CD4-positive, alpha-beta memory T cell (primary cell): ENCODE measurements around the gene BCR. TPM values are rescaled to one million over a fixed set of nuclear protein-coding genes. Genes with fewer than 3 reads are reported as not detected.

ENCODE experiments used
- CTCF ChIA-PET: fragments of 350-600 bp; sonication (Branson Sonifier 250); formaldehyde crosslinking; loops from one replicate; lab custom pipeline; 2021; ENCODE audit warnings: inconsistent platforms; ENCODE audit not compliant: partially characterized antibody; lab: Charles Lee
- POLR2A ChIA-PET: fragments of 350-600 bp; sonication (Branson Sonifier 250); formaldehyde crosslinking; loops from one replicate; lab custom pipeline; 2021; ENCODE audit not compliant: partially characterized antibody; lab: Charles Lee
- DNase-seq, 5 donors: peaks; one replicate each; pipeline versions ENCODE4 v3.0.0 to v3.0.0-alpha.2; 2020 to 2022; ENCODE audit warnings: mixed read lengths in 1 of 5
- H3K27ac ChIP-seq: one replicate; pipeline ENCODE4 v1.7.0; 2013; ENCODE audit warnings: low read depth, low read length
- H3K27me3 ChIP-seq: 2 replicates; pipeline ENCODE4 v1.7.0; 2013; ENCODE audit warnings: mild to moderate bottlenecking, low read length, moderate library complexity; ENCODE audit not compliant: insufficient read depth
- H3K36me3 ChIP-seq: 2 replicates; pipeline ENCODE4 v1.7.0; 2013; ENCODE audit warnings: mild to moderate bottlenecking, low read length, moderate library complexity; ENCODE audit not compliant: insufficient read depth
- H3K4me1 ChIP-seq: 2 replicates; pipeline ENCODE4 v1.7.0; 2013; ENCODE audit warnings: mild to moderate bottlenecking, low read length, moderate library complexity; ENCODE audit not compliant: insufficient read depth
- H3K4me3 ChIP-seq, 2 donors: one replicate each; pipeline ENCODE4 v1.7.0; 2013; ENCODE audit warnings: low read length in 2 of 2, mild to moderate bottlenecking in 1 of 2
- H3K9me3 ChIP-seq, 2 donors: one replicate each; pipeline ENCODE4 v1.7.0; 2013; ENCODE audit warnings: low read length in 2 of 2, control low read depth in 1 of 2; ENCODE audit not compliant: control insufficient read depth in 1 of 2
- H3K27ac Mint-ChIP-seq, 7 donors: one replicate each; pipeline ENCODE4 v1.8.0; 2020 to 2021; ENCODE audit warnings: mixed read lengths in 7 of 7, mild to moderate bottlenecking in 6 of 7, inconsistent platforms in 3 of 7, moderate library complexity in 3 of 7
- H3K27me3 Mint-ChIP-seq, 2 donors: one replicate each; pipeline ENCODE4 v1.8.0; 2020 to 2021; ENCODE audit warnings: mixed read lengths in 2 of 2
- H3K36me3 Mint-ChIP-seq, 2 donors: one replicate each; pipeline ENCODE4 v1.8.0; 2020 to 2021; ENCODE audit warnings: mixed read lengths in 2 of 2, inconsistent platforms in 1 of 2, mild to moderate bottlenecking in 1 of 2
- H3K4me1 Mint-ChIP-seq, 4 donors: one replicate each; pipeline ENCODE4 v1.8.0; 2020 to 2021; ENCODE audit warnings: mixed read lengths in 4 of 4, mild to moderate bottlenecking in 1 of 4
- H3K4me3 Mint-ChIP-seq, 8 donors: one replicate each; pipeline ENCODE4 v1.8.0; 2020 to 2021; ENCODE audit warnings: mixed read lengths in 8 of 8, mild to moderate bottlenecking in 7 of 8, moderate library complexity in 6 of 8, inconsistent platforms in 3 of 8
- H3K9me3 Mint-ChIP-seq, 8 donors: one replicate each; pipeline ENCODE4 v1.8.0; 2020 to 2021; ENCODE audit warnings: mixed read lengths in 8 of 8, mild to moderate bottlenecking in 5 of 8, inconsistent platforms in 3 of 8, moderate library complexity in 1 of 8
- intact Hi-C: fragments of 100-400 bp; cut with micrococcal nuclease; formaldehyde crosslinking; loops from one replicate; pipeline ENCODE4 v1.15.1; 2023
- polyA plus RNA-seq, 2 donors: library from polyadenylated mRNA; unstranded; fragments of 300-500 nt; fragmentation: Illumina TruSeq; gene quantifications; one replicate each; pipeline ENCODE4 v1.2.3, GENCODE V29; 2021
- total RNA-seq, 2 experiments: library from RNA; stranded (reverse); gene quantifications; one replicate each; pipeline ENCODE4 v1.2.3, GENCODE V29; 2021

Gene BCR
- total and polyA plus RNA-seq, 4 experiments from 2014 or later, result 3.3 to 75.6 (median 51.2) TPM

GRCh38 chr22:23282986-23283385, 102.7 kb downstream of the BCR start:
- H3K36me3 ChIP-seq, result peaks cover 42% of the 10 kb centered on the region
- H3K4me3 ChIP-seq, result no peak overlapping the region
- no peaks in the 10 kb centered on the region for H3K27me3 Mint-ChIP-seq
- H3K4me3 Mint-ChIP-seq, result no peak overlapping the region
- no peaks in the 10 kb centered on the region for H3K9me3 ChIP-seq
- intact Hi-C loops, result loop anchor here (1.0 to 10.0 kb wide), 3 partner anchors 41 to 105 kb away; no protein-coding TSS in a partner anchor
- H3K9me3 Mint-ChIP-seq, result no peaks in the 10 kb centered on the region
- peaks cover 6 to 38% (median 14%) of the 10 kb centered on the region in 4 donors for H3K4me1 Mint-ChIP-seq
- CTCF ChIA-PET, result interaction anchor here (1.5 to 16.7 kb wide), 7 partner anchors 7 to 323 kb away, joined by 4 to 423 read pairs (median 8); partner anchors contain the start of gene BCR
- no peaks in the 10 kb centered on the region for H3K27me3 ChIP-seq
- H3K36me3 Mint-ChIP-seq, result peaks cover 0 to 43% of the 10 kb centered on the region in 2 donors
- no peak overlapping the region for H3K27ac Mint-ChIP-seq
- no peak overlapping the region for H3K27ac ChIP-seq
- peaks cover 11% of the 10 kb centered on the region for H3K4me1 ChIP-seq
- DNase-seq, result no peak
- POLR2A ChIA-PET, result interaction anchor here (1.6 kb wide), 1 partner anchor 103 kb away, joined by 24 read pairs; the partner anchor contains the start of gene BCR

GRCh38 chr22:23283591-23284503, 103.5 kb downstream of the BCR start:
- Histone ChIP-seq H3K9me3 (no peaks in the 10 kb centered on the region), H3K4me3 (no peak overlapping the region), H3K36me3 (peaks cover 41% of the 10 kb centered on the region), H3K4me1 (peaks cover 11% of the 10 kb centered on the region), H3K27ac (no peak overlapping the region), H3K27me3 (no peaks in the 10 kb centered on the region)
- intact Hi-C loops, result loop anchor here (5.0 to 10.0 kb wide), 2 partner anchors 42 to 101 kb away; no protein-coding TSS in a partner anchor
- Mint-ChIP-seq H3K27me3 (no peaks in the 10 kb centered on the region), H3K36me3 (peaks cover 0 to 48% of the 10 kb centered on the region in 2 donors), H3K9me3 (no peaks in the 10 kb centered on the region), H3K4me3 (no peak overlapping the region), H3K27ac (peak overlapping the region in 2 of 7 donors; percentile 18 to 43), H3K4me1 (peaks cover 6 to 31% (median 13%) of the 10 kb centered on the region in 4 donors)
- CTCF ChIA-PET, result interaction anchor here (1.1 to 16.7 kb wide), 2 partner anchors 10 to 107 kb away, joined by 3 to 423 read pairs; partner anchors contain the start of gene BCR
- POLR2A ChIA-PET, result no interaction called here
- no peak for DNase-seq

GRCh38 chr22:23284504-23285033, 104.3 kb downstream of the BCR start:
- peaks cover 48% of the 10 kb centered on the region for H3K36me3 ChIP-seq
- ChIA-PET CTCF (interaction anchor here (1.1 to 16.7 kb wide), 2 partner anchors 9 to 107 kb away, joined by 3 to 423 read pairs; partner anchors contain the start of gene BCR), POLR2A (no interaction called here)
- no peaks in the 10 kb centered on the region for H3K27me3 ChIP-seq
- Mint-ChIP-seq H3K27ac (peak overlapping the region in 2 of 7 donors; percentile 18 to 43), H3K4me1 (peaks cover 3 to 23% (median 7%) of the 10 kb centered on the region in 4 donors), H3K4me3 (no peak overlapping the region), H3K9me3 (no peaks in the 10 kb centered on the region), H3K27me3 (no peaks in the 10 kb centered on the region), H3K36me3 (peaks cover 4 to 51% of the 10 kb centered on the region in 2 donors)
- peaks cover 11% of the 10 kb centered on the region for H3K4me1 ChIP-seq
- H3K27ac ChIP-seq, result no peak overlapping the region
- no peaks in the 10 kb centered on the region for H3K9me3 ChIP-seq
- DNase-seq, result no peak
- intact Hi-C loops, result loop anchor here (5.0 to 10.0 kb wide), 2 partner anchors 42 to 100 kb away; no protein-coding TSS in a partner anchor
- H3K4me3 ChIP-seq, result no peak overlapping the region

- H3K9me3 Mint-ChIP-seq, result no peaks in the 10 kb centered on the region
- ChIA-PET CTCF (interaction anchor here (1.1 to 16.7 kb wide), 4 partner anchors 20 to 328 kb away, joined by 3 to 423 read pairs (median 4); partner anchors contain the start of gene BCR), POLR2A (no interaction called here)
- intact Hi-C loops, result loop anchor here (10.0 kb wide), 1 partner anchor 100 kb away; no protein-coding TSS in a partner anchor
- H3K36me3 Mint-ChIP-seq, result peaks cover 11 to 54% of the 10 kb centered on the region in 2 donors
- H3K27ac Mint-ChIP-seq, result peak overlapping the region in 1 of 7 donors; percentile 7
- Histone ChIP-seq H3K27me3 (no peaks in the 10 kb centered on the region), H3K9me3 (no peaks in the 10 kb centered on the region), H3K36me3 (peaks cover 52% of the 10 kb centered on the region), H3K4me1 (peaks cover 11% of the 10 kb centered on the region), H3K4me3 (no peak overlapping the region), H3K27ac (no peak overlapping the region)
- H3K4me3 Mint-ChIP-seq, result no peak overlapping the region
- peaks cover 3 to 18% (median 5%) of the 10 kb centered on the region in 4 donors for H3K4me1 Mint-ChIP-seq
- H3K27me3 Mint-ChIP-seq, result no peaks in the 10 kb centered on the region
- no peak for DNase-seq
These were observed 104.9 kb downstream of the BCR start for GRCh38 chr22:23285236-23285635.

GRCh38 chr22:23285734-23286133, 105.4 kb downstream of the BCR start:
- Histone ChIP-seq H3K9me3 (no peaks in the 10 kb centered on the region), H3K36me3 (peaks cover 54% of the 10 kb centered on the region), H3K27ac (no peak overlapping the region), H3K4me1 (peaks cover 11% of the 10 kb centered on the region), H3K27me3 (no peaks in the 10 kb centered on the region), H3K4me3 (no peak overlapping the region)
- Mint-ChIP-seq H3K4me1 (peaks cover 2 to 13% (median 5%) of the 10 kb centered on the region in 4 donors), H3K36me3 (peaks cover 14 to 54% of the 10 kb centered on the region in 2 donors), H3K27me3 (no peaks in the 10 kb centered on the region), H3K9me3 (no peaks in the 10 kb centered on the region), H3K27ac (peak overlapping the region in 1 of 7 donors; percentile 64), H3K4me3 (no peak overlapping the region)
- POLR2A ChIA-PET, result no interaction called here
- intact Hi-C loops, result loop anchor here (10.0 kb wide), 1 partner anchor 99 kb away; no protein-coding TSS in a partner anchor
- CTCF ChIA-PET, result interaction anchor here (1.1 to 16.7 kb wide), 4 partner anchors 21 to 328 kb away, joined by 3 to 423 read pairs (median 4); partner anchors contain the start of gene BCR
- DNase-seq, result no peak

GRCh38 chr22:23286296-23286695, 106.0 kb downstream of the BCR start:
- H3K36me3 Mint-ChIP-seq, result peaks cover 15 to 58% of the 10 kb centered on the region in 2 donors

More at GRCh38 chr22:23286296-23286695, 106.0 kb downstream of the BCR start:
- no peak overlapping the region for H3K4me3 ChIP-seq
- Mint-ChIP-seq H3K4me3 (no peak overlapping the region), H3K4me1 (peaks cover 0 to 9% (median 4%) of the 10 kb centered on the region in 4 donors), H3K27me3 (no peaks in the 10 kb centered on the region), H3K27ac (no peak overlapping the region), H3K9me3 (no peaks in the 10 kb centered on the region)
- ChIA-PET POLR2A (no interaction called here), CTCF (interaction anchor here (1.1 to 16.7 kb wide), 4 partner anchors 21 to 329 kb away, joined by 3 to 423 read pairs (median 4); partner anchors contain the start of gene BCR)
- H3K9me3 ChIP-seq, result no peaks in the 10 kb centered on the region
- H3K4me1 ChIP-seq, result peaks cover 9% of the 10 kb centered on the region
- no peaks in the 10 kb centered on the region for H3K27me3 ChIP-seq
- no peak overlapping the region for H3K27ac ChIP-seq
- no peak for DNase-seq
- intact Hi-C loops, result loop anchor here (10.0 kb wide), 1 partner anchor 99 kb away; no protein-coding TSS in a partner anchor
- peaks cover 54% of the 10 kb centered on the region for H3K36me3 ChIP-seq
